Naive thymus-derived CD4-positive, alpha-beta T cell (primary cell): ENCODE results near the gene SOWAHC. TPM values are rescaled to one million over a fixed set of nuclear protein-coding genes. Genes with fewer than 3 reads are reported as not detected.

ENCODE experiments used
- ATAC-seq: fragments of 150-1000 bp; cut with Tn5 transposase; 2 replicates; pipeline ENCODE4 v1.10.0; 2021; ENCODE audit warnings: mild to moderate bottlenecking, moderate library complexity
- CTCF ChIA-PET: fragments of 350-600 bp; sonication (Branson Sonifier 250); formaldehyde crosslinking; loops from one replicate; lab custom pipeline; 2021; ENCODE audit warnings: antibody characterized with exemption; lab: Charles Lee
- POLR2A ChIA-PET: fragments of 350-600 bp; sonication (Branson Sonifier 250); formaldehyde crosslinking; loops from one replicate; lab custom pipeline; 2021; ENCODE audit warnings: antibody characterized with exemption, inconsistent platforms; lab: Charles Lee
- DNase-seq, 9 donors: peaks; one replicate each; pipeline versions ENCODE4 v3.0.0 to v3.0.0-alpha.2; 2020 to 2022; ENCODE audit warnings: mixed read lengths in 1 of 9
- H3K27ac ChIP-seq: one replicate; pipeline ENCODE4 v1.7.0; 2013; ENCODE audit warnings: mild to moderate bottlenecking, low read depth, low read length, moderate library complexity
- H3K27me3 ChIP-seq, 2 donors: one replicate each; pipeline ENCODE4 v1.7.0; 2013; ENCODE audit warnings: low read length in 2 of 2, mild to moderate bottlenecking in 2 of 2, moderate library complexity in 2 of 2; ENCODE audit not compliant: control insufficient read depth in 2 of 2, insufficient read depth in 2 of 2
- H3K36me3 ChIP-seq, 3 experiments: 1 replicate in 2 of 3; 2 replicates in 1 of 3; pipeline ENCODE4 v1.7.0; 2013; ENCODE audit warnings: low read length in 3 of 3, mild to moderate bottlenecking in 3 of 3, moderate library complexity in 1 of 3; ENCODE audit not compliant: insufficient read depth in 3 of 3, control insufficient read depth in 2 of 3
- H3K4me1 ChIP-seq, 2 donors: one replicate each; pipeline ENCODE4 v1.7.0; 2013; ENCODE audit warnings: low read length in 2 of 2, mild to moderate bottlenecking in 2 of 2, moderate library complexity in 1 of 2; ENCODE audit not compliant: control insufficient read depth in 2 of 2, insufficient read depth in 2 of 2
- H3K4me3 ChIP-seq: 2 replicates; pipeline ENCODE4 v1.7.0; 2013; ENCODE audit warnings: mild to moderate bottlenecking, low read length
- H3K9me3 ChIP-seq, 3 experiments: 1 replicate in 2 of 3; 2 replicates in 1 of 3; pipeline ENCODE4 v1.7.0; 2013; ENCODE audit warnings: low read length in 3 of 3; ENCODE audit not compliant: control insufficient read depth in 2 of 3
- H3K27ac Mint-ChIP-seq, 9 donors: one replicate each; pipeline ENCODE4 v1.8.0; 2020 to 2022; ENCODE audit warnings: mixed read lengths in 9 of 9, mild to moderate bottlenecking in 8 of 9, moderate library complexity in 5 of 9, inconsistent platforms in 2 of 9
- H3K27me3 Mint-ChIP-seq, 5 donors: one replicate each; pipeline ENCODE4 v1.8.0; 2021 to 2022; ENCODE audit warnings: mixed read lengths in 5 of 5, mild to moderate bottlenecking in 1 of 5
- H3K36me3 Mint-ChIP-seq, 5 donors: one replicate each; pipeline ENCODE4 v1.8.0; 2020 to 2022; ENCODE audit warnings: mixed read lengths in 5 of 5, mild to moderate bottlenecking in 3 of 5, inconsistent platforms in 1 of 5
- H3K4me1 Mint-ChIP-seq, 7 donors: one replicate each; pipeline ENCODE4 v1.8.0; 2020 to 2022; ENCODE audit warnings: mixed read lengths in 7 of 7, mild to moderate bottlenecking in 3 of 7, inconsistent platforms in 1 of 7
- H3K4me3 Mint-ChIP-seq, 10 donors: one replicate each; pipeline ENCODE4 v1.8.0; 2020 to 2022; ENCODE audit warnings: mild to moderate bottlenecking in 10 of 10, mixed read lengths in 10 of 10, moderate library complexity in 6 of 10, inconsistent platforms in 2 of 10
- H3K9me3 Mint-ChIP-seq, 11 donors: one replicate each; pipeline ENCODE4 v1.8.0; 2020 to 2022; ENCODE audit warnings: mixed read lengths in 11 of 11, mild to moderate bottlenecking in 4 of 11, inconsistent platforms in 1 of 11, moderate library complexity in 1 of 11
- intact Hi-C, 2 donors: fragments of 100-400 bp; cut with micrococcal nuclease; formaldehyde crosslinking; loops; one replicate each; pipeline ENCODE4 v1.15.1; 2023
- polyA plus RNA-seq, 2 donors: library from polyadenylated mRNA; unstranded; fragments of 300-500 nt; fragmentation: Illumina TruSeq; gene quantifications; one replicate each; pipeline ENCODE4 v1.2.3, GENCODE V29; 2021
- total RNA-seq, 6 experiments: library from RNA in 5 of 6; stranded (reverse) in 5 of 6; gene quantifications; 1 replicate in 5 of 6; 2 replicates in 1 of 6; pipeline ENCODE4 v1.2.3 and lab custom pipeline; 2021 to 2026

The SOWAHC gene
- total and polyA plus RNA-seq, 7 experiments from 2014 or later = 0.16 to 1.2 (median 0.89) TPM

GRCh38 chr2:109604597-109604996 is 9.6 kb upstream of the SOWAHC start:
- no peak for ATAC-seq
- no peak overlapping the region for H3K4me3 ChIP-seq
- H3K27ac Mint-ChIP-seq = no peak overlapping the region
- H3K4me3 Mint-ChIP-seq = no peak overlapping the region
- H3K4me1 Mint-ChIP-seq = peaks cover 0 to 6% (median 2%) of the 10 kb centered on the region in 7 donors
- POLR2A ChIA-PET = no interaction called here
- intact Hi-C loops = no loop called here
- no peaks in the 10 kb centered on the region for H3K4me1 ChIP-seq
- H3K36me3 ChIP-seq = no peaks in the 10 kb centered on the region
- H3K27me3 Mint-ChIP-seq = peaks cover 47 to 71% (median 59%) of the 10 kb centered on the region in 5 donors
- H3K36me3 Mint-ChIP-seq = peaks cover 0 to 2% (median 0%) of the 10 kb centered on the region in 5 donors
- DNase-seq = no peak
- H3K9me3 Mint-ChIP-seq = peaks cover 0 to 6% (median 2%) of the 10 kb centered on the region in 11 donors
- no peak overlapping the region for H3K27ac ChIP-seq
- CTCF ChIA-PET = no interaction called here
- no peaks in the 10 kb centered on the region for H3K9me3 ChIP-seq
- peaks cover 0 to 5% of the 10 kb centered on the region in 2 donors for H3K27me3 ChIP-seq

- H3K27ac ChIP-seq = no peak overlapping the region
- intact Hi-C loops = no loop called here
- H3K27me3 Mint-ChIP-seq = peaks cover 53 to 66% (median 63%) of the 10 kb centered on the region in 5 donors
- DNase-seq (no peak), ATAC-seq (no peak)
- peaks cover 0 to 6% (median 0%) of the 10 kb centered on the region in 5 donors for H3K36me3 Mint-ChIP-seq
- no peak overlapping the region for H3K4me3 ChIP-seq
- H3K4me3 Mint-ChIP-seq = no peak overlapping the region
- peaks cover 0 to 11% (median 5%) of the 10 kb centered on the region in 7 donors for H3K4me1 Mint-ChIP-seq
- no peaks in the 10 kb centered on the region for H3K36me3 ChIP-seq
- ChIA-PET CTCF (no interaction called here), POLR2A (no interaction called here)
- H3K9me3 ChIP-seq = no peaks in the 10 kb centered on the region
- H3K27ac Mint-ChIP-seq = no peak overlapping the region
- peaks cover 0 to 30% (median 7%) of the 10 kb centered on the region in 11 donors for H3K9me3 Mint-ChIP-seq
- no peaks in the 10 kb centered on the region for H3K4me1 ChIP-seq
- H3K27me3 ChIP-seq = peaks cover 0 to 6% of the 10 kb centered on the region in 2 donors
These were observed 6.4 kb upstream of the SOWAHC start for GRCh38 chr2:109607766-109608165.

GRCh38 chr2:109609352-109610024 is 4.7 kb upstream of the SOWAHC start:
- ChIA-PET CTCF (no interaction called here), POLR2A (no interaction called here)
- ATAC-seq = no peak
- no peak overlapping the region for H3K27ac ChIP-seq
- no peak overlapping the region for H3K27ac Mint-ChIP-seq
- no peaks in the 10 kb centered on the region for H3K9me3 ChIP-seq
- intact Hi-C loops = loop anchor here (5.0 to 10.0 kb wide), 3 partner anchors 577 to 1075 kb away; partner anchors contain the start of genes LIMS1 (in 1 of the 2) and NPHP1 (in 1 of the 2)
- H3K4me3 ChIP-seq = no peak overlapping the region
- peaks cover 0 to 38% (median 11%) of the 10 kb centered on the region in 11 donors for H3K9me3 Mint-ChIP-seq
- DNase-seq = peak in 2 of 9 donors; percentile 5 to 8
- H3K27me3 Mint-ChIP-seq = peaks cover 53 to 73% (median 58%) of the 10 kb centered on the region in 5 donors
- H3K4me1 ChIP-seq = no peaks in the 10 kb centered on the region
- peak overlapping the region in 4 of 10 donors; percentile 2 to 56 (median 21) for H3K4me3 Mint-ChIP-seq
- peaks cover 0 to 6% of the 10 kb centered on the region in 2 donors for H3K27me3 ChIP-seq
- H3K36me3 ChIP-seq = no peaks in the 10 kb centered on the region
- H3K4me1 Mint-ChIP-seq = peaks cover 0 to 18% (median 13%) of the 10 kb centered on the region in 7 donors
- H3K36me3 Mint-ChIP-seq = peaks cover 0 to 12% (median 1%) of the 10 kb centered on the region in 5 donors

DNA sequence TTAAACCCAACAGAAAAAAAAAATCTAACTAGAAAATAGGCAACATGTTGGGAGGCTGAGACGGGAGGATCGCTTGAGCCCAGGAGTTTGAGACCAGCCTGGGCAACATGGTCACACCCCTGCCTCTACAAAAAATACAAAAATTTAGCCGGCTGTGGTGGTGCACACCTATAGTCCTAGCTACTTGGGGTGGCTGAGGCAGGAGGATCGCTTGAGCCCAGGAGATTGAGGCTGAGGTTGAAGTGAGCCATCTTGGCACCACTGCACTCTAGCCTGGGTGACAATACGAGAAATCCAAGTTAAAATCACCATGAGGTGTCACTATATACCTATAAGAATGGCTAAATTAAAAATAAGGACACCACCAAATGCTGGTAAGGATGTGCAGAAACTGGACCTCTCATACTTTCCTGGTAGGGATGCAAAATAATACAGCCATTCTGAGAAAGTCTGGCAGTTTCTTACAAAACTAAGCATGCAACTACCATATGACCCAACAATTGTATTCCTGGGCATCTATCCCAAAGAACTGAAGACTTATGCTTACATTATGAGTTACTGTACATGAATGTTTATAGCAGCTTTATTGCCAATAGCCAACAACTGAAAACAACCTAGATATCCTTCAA is 2.6 kb upstream of the SOWAHC start:
- Mint-ChIP-seq H3K27ac (no peak overlapping the region), H3K27me3 (peaks cover 52 to 75% (median 63%) of the 10 kb centered on the region in 5 donors), H3K4me1 (peaks cover 0 to 26% (median 16%) of the 10 kb centered on the region in 7 donors), H3K4me3 (peak overlapping the region in 3 of 10 donors; percentile 12 to 96 (median 91)), H3K9me3 (peaks cover 0 to 52% (median 12%) of the 10 kb centered on the region in 11 donors), H3K36me3 (peaks cover 0 to 17% (median 1%) of the 10 kb centered on the region in 5 donors)
- Histone ChIP-seq H3K4me3 (no peak overlapping the region), H3K4me1 (no peaks in the 10 kb centered on the region), H3K36me3 (no peaks in the 10 kb centered on the region), H3K27ac (no peak overlapping the region), H3K27me3 (peaks cover 0 to 19% of the 10 kb centered on the region in 2 donors), H3K9me3 (peaks cover 0 to 8% (median 0%) of the 10 kb centered on the region in 3 experiments)
- ATAC-seq (no peak), DNase-seq (no peak)
- ChIA-PET POLR2A (no interaction called here), CTCF (no interaction called here)
- intact Hi-C loops = loop anchor here (5.0 to 10.0 kb wide), 3 partner anchors 579 to 1077 kb away; partner anchors contain the start of genes LIMS1 (in 1 of the 2) and NPHP1 (in 1 of the 2)

DNA sequence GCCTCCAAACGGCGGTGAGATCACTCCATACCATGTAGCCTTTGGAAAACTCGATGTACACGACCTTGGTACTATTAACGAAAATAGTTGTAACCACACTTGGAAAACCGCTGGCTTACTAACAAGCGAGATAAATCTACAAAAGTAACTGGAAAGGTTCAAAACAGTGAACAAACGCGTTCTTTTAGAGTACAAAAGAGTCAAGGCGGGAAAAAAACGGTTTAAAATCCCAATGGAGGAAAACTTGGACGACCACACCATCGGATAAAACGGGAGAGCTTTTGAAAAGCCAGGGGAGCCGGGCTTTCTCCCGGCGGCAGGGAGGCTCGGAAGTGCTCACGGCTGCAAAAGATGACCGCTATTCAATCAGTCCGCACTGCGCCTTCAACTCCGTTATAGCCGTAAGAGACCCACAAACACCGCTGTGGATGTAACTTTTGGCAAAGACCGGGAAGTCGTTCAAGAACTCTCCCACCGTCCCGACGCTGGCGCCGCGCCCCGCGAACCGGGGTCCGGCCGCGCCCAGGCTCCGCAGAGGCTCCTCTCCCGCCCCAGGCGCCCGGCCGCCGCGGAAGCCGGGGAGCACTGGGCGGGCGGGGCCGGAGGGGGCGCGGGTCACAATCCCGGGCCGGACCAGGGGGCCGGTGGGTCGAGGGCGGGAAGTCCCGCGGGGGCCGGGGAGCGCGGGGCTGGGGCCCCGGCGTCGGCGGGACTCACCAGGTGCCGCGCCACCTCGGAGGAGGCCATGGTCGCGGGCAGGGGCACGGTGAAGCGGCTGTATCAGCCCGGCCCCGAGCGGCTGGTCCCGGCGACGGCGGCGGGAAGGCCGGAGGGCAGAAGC is 863 bp upstream of the SOWAHC start:
- peak overlapping the region; percentile 64 for H3K4me3 ChIP-seq
- peaks cover 0 to 55% (median 12%) of the 10 kb centered on the region in 11 donors for H3K9me3 Mint-ChIP-seq
- H3K4me3 Mint-ChIP-seq = peak overlapping the region; percentile 81 to 96 (median 90)
- peaks cover 0 to 8% (median 0%) of the 10 kb centered on the region in 3 experiments for H3K9me3 ChIP-seq
- POLR2A ChIA-PET = no interaction called here
- H3K36me3 Mint-ChIP-seq = peaks cover 0 to 17% (median 1%) of the 10 kb centered on the region in 5 donors
- ATAC-seq (no peak), DNase-seq (peak in 1 of 9 donors; percentile 13)
- peaks cover 0 to 26% (median 16%) of the 10 kb centered on the region in 7 donors for H3K4me1 Mint-ChIP-seq
- intact Hi-C loops = loop anchor here (5.0 to 10.0 kb wide), 3 partner anchors 581 to 1078 kb away; partner anchors contain the start of genes LIMS1 (in 1 of the 2) and NPHP1 (in 1 of the 2)
- H3K4me1 ChIP-seq = no peaks in the 10 kb centered on the region
- H3K27ac Mint-ChIP-seq = peak overlapping the region in 8 of 9 donors; percentile 2 to 89 (median 55)
- CTCF ChIA-PET = no interaction called here
- H3K27me3 Mint-ChIP-seq = peaks cover 60 to 80% (median 64%) of the 10 kb centered on the region in 5 donors
- H3K36me3 ChIP-seq = no peaks in the 10 kb centered on the region
- no peak overlapping the region for H3K27ac ChIP-seq
- peaks cover 3 to 23% of the 10 kb centered on the region in 2 donors for H3K27me3 ChIP-seq
